GM23338 (cell line): ENCODE measurements around the gene CFAP97D2.

ENCODE experiments used
- CREB1 ChIP-seq: fragments of 250-450 bp; sonication (Bioruptor Pico); IDR thresholded peaks from 2 replicates; pipeline ENCODE4 v1.5.0; 2020; ENCODE audit warnings: low read depth, mild to moderate bottlenecking, moderate library complexity
- EZH2 ChIP-seq: fragments of 200-600 bp; sonication (generic); IDR thresholded peaks from one replicate; pipeline ENCODE4 v1.8.0; 2017; ENCODE audit warnings: antibody characterized with exemption, mild to moderate bottlenecking, low read depth; ENCODE audit not compliant: unreplicated experiment
- EZH2phosphoT487 ChIP-seq: fragments of 200-600 bp; sonication (generic); IDR thresholded peaks from one replicate; pipeline ENCODE4 v1.8.1; 2018; ENCODE audit warnings: antibody characterized with exemption; ENCODE audit not compliant: unreplicated experiment
- POLR2AphosphoS5 ChIP-seq: IDR thresholded peaks from 2 replicates; pipeline ENCODE4 v1.6.1; 2016; ENCODE audit warnings: antibody characterized with exemption, low read depth
- TF ChIP-seq, protein P1 (sequence below), 2 experiments: fragments of 200-600 bp in 1 of 2; sonication (generic) in 1 of 2; conservative IDR thresholded peaks; 2 replicates each; pipeline versions ENCODE4 v1.5.1 to v1.6.1; 2016 to 2017; ENCODE audit warnings: antibody characterized with exemption in 2 of 2, low read depth in 2 of 2, mild to moderate bottlenecking in 2 of 2, moderate library complexity in 1 of 2

GRCh38 chr13:114249077-114249476 is 70.0 kb downstream of the CFAP97D2 start:
- TF ChIP-seq, protein P1, sequence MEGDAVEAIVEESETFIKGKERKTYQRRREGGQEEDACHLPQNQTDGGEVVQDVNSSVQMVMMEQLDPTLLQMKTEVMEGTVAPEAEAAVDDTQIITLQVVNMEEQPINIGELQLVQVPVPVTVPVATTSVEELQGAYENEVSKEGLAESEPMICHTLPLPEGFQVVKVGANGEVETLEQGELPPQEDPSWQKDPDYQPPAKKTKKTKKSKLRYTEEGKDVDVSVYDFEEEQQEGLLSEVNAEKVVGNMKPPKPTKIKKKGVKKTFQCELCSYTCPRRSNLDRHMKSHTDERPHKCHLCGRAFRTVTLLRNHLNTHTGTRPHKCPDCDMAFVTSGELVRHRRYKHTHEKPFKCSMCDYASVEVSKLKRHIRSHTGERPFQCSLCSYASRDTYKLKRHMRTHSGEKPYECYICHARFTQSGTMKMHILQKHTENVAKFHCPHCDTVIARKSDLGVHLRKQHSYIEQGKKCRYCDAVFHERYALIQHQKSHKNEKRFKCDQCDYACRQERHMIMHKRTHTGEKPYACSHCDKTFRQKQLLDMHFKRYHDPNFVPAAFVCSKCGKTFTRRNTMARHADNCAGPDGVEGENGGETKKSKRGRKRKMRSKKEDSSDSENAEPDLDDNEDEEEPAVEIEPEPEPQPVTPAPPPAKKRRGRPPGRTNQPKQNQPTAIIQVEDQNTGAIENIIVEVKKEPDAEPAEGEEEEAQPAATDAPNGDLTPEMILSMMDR (conservative IDR thresholded peaks at IDR 0.05; ENCODE audit: low read depth in 2 of 2), result peak in 1 of 2 experiments; percentile 33; a peak in 2 of 4 replicates
- no peak for TF ChIP-seq CREB1
- TF ChIP-seq EZH2phosphoT487, result no peak
- no peak for TF ChIP-seq POLR2AphosphoS5
- no peak for TF ChIP-seq EZH2
